GM10248 (cell line): ENCODE results near the gene OR5T3.
"Not testable (repeated sequence)": the region's sequence is repeated elsewhere in the genome, so short reads cannot be mapped to it uniquely, and the experiment has no call there.

Source experiments
- CTCF ChIA-PET: fragments of 300-600 bp; sonication (Branson Sonifier 250); formaldehyde crosslinking; extraction: SDS; loops from one replicate; lab custom pipeline; 2021; ENCODE audit warnings: antibody characterized with exemption; lab: Yijun Ruan, JAX
- POLR2A ChIA-PET: fragments of 350-650 bp; sonication (Branson Sonifier 250); formaldehyde crosslinking; extraction: SDS; loops from one replicate; lab custom pipeline; 2020; ENCODE audit warnings: antibody characterized with exemption; lab: Yijun Ruan, JAX
- DNase-seq: peaks from one replicate; pipeline ENCODE4 v3.0.0; 2012; ENCODE audit errors: extremely low spot score
- CTCF ChIP-seq: IDR thresholded peaks from 2 replicates; pipeline ENCODE4 v1.5.1; 2012; ENCODE audit warnings: mild to moderate bottlenecking, low read depth; ENCODE audit errors: extremely low read depth, missing control alignments, control extremely low read depth

The OR5T3 gene

GRCh38 chr11:56251954-56252353, at the start of gene OR5T3:
Gene OR5T3 (plus strand): TSS chr11:56252254. CDS start chr11:56252254, 0 bp downstream.
- CTCF ChIA-PET = no interaction called here
- no peak for TF ChIP-seq CTCF
- POLR2A ChIA-PET = no interaction called here
- no peak for DNase-seq

DNA sequence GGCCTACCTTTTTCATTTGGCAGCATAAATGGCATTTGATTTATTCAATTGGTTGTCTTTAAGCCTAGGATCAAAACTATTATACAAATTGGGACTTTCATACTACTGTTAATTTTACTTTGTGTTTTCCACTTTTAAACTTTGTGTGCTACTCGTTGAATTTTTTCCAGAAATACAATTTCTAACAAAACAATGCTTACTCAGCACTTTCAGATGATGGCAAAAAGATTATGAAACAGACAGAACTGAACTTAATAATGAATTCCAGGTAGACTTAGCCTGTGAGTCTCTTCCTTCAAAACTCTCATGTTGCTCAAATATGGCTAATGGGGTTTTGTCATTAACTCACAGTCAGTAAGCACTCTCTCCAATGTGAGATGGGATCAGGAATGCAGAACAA, 44.3 kb upstream of the OR5T3 start:
- CTCF ChIA-PET = no interaction called here
- no peak for DNase-seq
- TF ChIP-seq CTCF = no peak
- POLR2A ChIA-PET = no interaction called here

DNA sequence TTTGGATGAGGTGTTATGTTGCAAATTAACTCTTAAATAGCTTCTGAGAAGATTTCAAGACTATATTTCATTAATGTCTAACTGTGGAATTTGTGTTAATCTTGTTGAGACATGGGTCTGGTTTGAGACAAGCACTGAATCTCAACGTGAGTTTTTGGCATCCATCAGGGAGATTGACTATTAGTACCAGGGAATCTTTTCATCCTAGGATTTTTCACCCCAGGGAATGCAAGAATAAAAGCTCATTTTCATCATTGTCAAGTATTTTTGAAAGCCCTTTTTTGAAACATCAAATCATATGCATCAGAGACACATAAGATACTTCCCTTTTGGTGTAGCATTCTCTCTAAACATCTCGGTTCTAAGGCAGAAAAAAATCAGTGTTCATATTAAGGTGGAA, 37.5 kb upstream of the OR5T3 start:
- DNase-seq = no peak
- no peak for TF ChIP-seq CTCF
- POLR2A ChIA-PET = no interaction called here
- CTCF ChIA-PET = no interaction called here

DNA sequence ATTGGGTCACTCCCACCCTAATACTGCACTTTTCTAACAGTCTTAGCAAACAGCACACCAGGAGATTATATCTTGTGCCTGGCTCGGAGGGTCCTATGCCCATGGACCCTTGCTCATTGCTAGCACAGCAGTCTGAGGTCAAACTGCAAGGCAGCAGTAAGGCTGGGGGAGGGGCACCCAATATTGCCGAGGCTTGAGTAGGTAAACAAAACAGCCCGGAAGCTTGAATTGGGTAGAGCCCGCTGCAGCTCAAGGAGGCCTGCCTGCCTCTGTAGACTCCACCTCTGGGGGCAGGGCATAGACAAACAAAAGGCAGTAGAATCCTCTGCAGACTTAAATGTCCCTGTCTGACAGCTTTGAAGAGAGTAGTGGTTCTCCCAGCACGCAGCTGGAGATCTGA, 32.3 kb upstream of the OR5T3 start:
- CTCF ChIA-PET, POLR2A ChIA-PET, DNase-seq: not testable (repeated sequence)

GRCh38 chr11:56234155-56234554, 17.9 kb upstream of the OR5T3 start, which contains the start of gene OR5T2:
Gene OR5T2 (minus strand): TSS chr11:56234255. CDS start chr11:56233062, 1,193 bp downstream.
- ChIA-PET POLR2A (no interaction called here), CTCF (no interaction called here)
- no peak for TF ChIP-seq CTCF
- DNase-seq = no peak

GRCh38 chr11:56271092-56271491, 19.0 kb downstream of the OR5T3 start:
- no peak for DNase-seq
- no peak for TF ChIP-seq CTCF
- ChIA-PET POLR2A (no interaction called here), CTCF (interaction anchor here (1.2 to 1.7 kb wide), 2 partner anchors 10 to 11 kb away, joined by 3 read pairs; no protein-coding TSS in a partner anchor)

GRCh38 chr11:56273854-56274253, 21.8 kb downstream of the OR5T3 start, which contains the start of gene OR5T1:
Gene OR5T1 (plus strand): TSS chr11:56274154. CDS start chr11:56275639, 1,485 bp downstream.
- CTCF ChIA-PET = no interaction called here
- no peak for TF ChIP-seq CTCF
- DNase-seq = no peak
- POLR2A ChIA-PET = no interaction called here
